ENCODE measurements around the gene NAA10. TPM values are rescaled to one million over a fixed set of nuclear protein-coding genes. Genes with fewer than 3 reads are reported as not detected.

Gene NAA10
- total RNA-seq, 1 donor from 2014 or later = 38.0 TPM

- DNase-seq (ENCODE audit: low spot score) = no peak
- peak; percentile 5 for ATAC-seq
Measured at GRCh38 chrX:153950127-153950526, 15.3 kb upstream of the NAA10 start.

- DNase-seq (ENCODE audit: low spot score) (no peak), ATAC-seq (no peak)
Measured at GRCh38 chrX:153948847-153949805, 14.3 kb upstream of the NAA10 start.

- peak; percentile 4 for ATAC-seq
- DNase-seq (ENCODE audit: low spot score) = no peak
Measured at GRCh38 chrX:153948002-153948466, 13.2 kb upstream of the NAA10 start.

GRCh38 chrX:153947009-153947769, 12.4 kb upstream of the NAA10 start:
- ATAC-seq (peak; percentile 91), DNase-seq (ENCODE audit: low spot score) (peak; percentile 72)

- no peak for DNase-seq (ENCODE audit: low spot score)
- ATAC-seq = no peak
Measured at GRCh38 chrX:153945956-153946943, 11.4 kb upstream of the NAA10 start.

- no peak for DNase-seq (ENCODE audit: low spot score)
- no peak for ATAC-seq
Measured at GRCh38 chrX:153944800-153945150, 9.9 kb upstream of the NAA10 start.

- ATAC-seq (peak; percentile 31), DNase-seq (ENCODE audit: low spot score) (no peak)
Measured at GRCh38 chrX:153944140-153944799, 9.4 kb upstream of the NAA10 start, which contains the start of gene RENBP. TSS of gene RENBP (minus strand) at chrX:153944643. CDS start at chrX:153944610, 33 bp downstream.

GRCh38 chrX:153941336-153942252, 6.8 kb upstream of the NAA10 start:
- DNase-seq (ENCODE audit: low spot score) (no peak), ATAC-seq (no peak)

GRCh38 chrX:153939573-153939972, 4.7 kb upstream of the NAA10 start:
- DNase-seq (ENCODE audit: low spot score) = no peak

GRCh38 chrX:153938226-153938786, 3.5 kb upstream of the NAA10 start:
- no peak for DNase-seq (ENCODE audit: low spot score)
- ATAC-seq = no peak

More at GRCh38 chrX:153939573-153939972, 4.7 kb upstream of the NAA10 start:
- ATAC-seq = no peak

- ATAC-seq (no peak), DNase-seq (ENCODE audit: low spot score) (no peak)
Measured at GRCh38 chrX:153937056-153937455, 2.2 kb upstream of the NAA10 start.

GRCh38 chrX:153935326-153935851, 552 bp upstream of the NAA10 start:
- ATAC-seq = peak; percentile 51
- DNase-seq (ENCODE audit: low spot score) = no peak

- ATAC-seq = peak; percentile 3
- DNase-seq (ENCODE audit: low spot score) = no peak
Measured at GRCh38 chrX:153934148-153934761, 582 bp downstream of the NAA10 start.

- ATAC-seq (no peak), DNase-seq (ENCODE audit: low spot score) (no peak)
Measured at GRCh38 chrX:153933748-153934147, 1.1 kb downstream of the NAA10 start.

GRCh38 chrX:153932220-153932915, 2.5 kb downstream of the NAA10 start:
- DNase-seq (ENCODE audit: low spot score) (no peak), ATAC-seq (no peak)

- ATAC-seq = no peak
- no peak for DNase-seq (ENCODE audit: low spot score)
Measured at GRCh38 chrX:153931748-153932147, 3.1 kb downstream of the NAA10 start.

- DNase-seq (ENCODE audit: low spot score) = no peak
- no peak for ATAC-seq
Measured at GRCh38 chrX:153931151-153931550, 3.7 kb downstream of the NAA10 start.

Data from left lobe of liver (tissue), 2 donors.